Measurements from ENCODE around the gene MOCS1. TPM values are rescaled to one million over a fixed set of nuclear protein-coding genes. Genes with fewer than 3 reads are reported as not detected.

MOCS1 gene
- total RNA-seq, 2 experiments from 2014 or later: 6.2 to 6.4 TPM

GRCh38 chr6:39909701-39910100 lies 24.6 kb downstream of the MOCS1 start:
- ChIA-PET CTCF (interaction anchor here (0.7 kb wide), 1 partner anchor 205 kb away, joined by 3 read pairs; no protein-coding TSS in a partner anchor), POLR2A (no interaction called here)
- H3K36me3 Mint-ChIP-seq (ENCODE audit: low read depth): no peaks in the 10 kb centered on the region
- H3K4me3 Mint-ChIP-seq: no peak overlapping the region
- no peaks in the 10 kb centered on the region for H3K9me3 Mint-ChIP-seq (ENCODE audit: low read depth)
- DNase-seq (no peak), ATAC-seq (no peak)
- intact Hi-C loops (cut with DNase I, micrococcal nuclease): no loop called here
- H3K27me3 Mint-ChIP-seq: no peaks in the 10 kb centered on the region
- no peak overlapping the region for H3K27ac Mint-ChIP-seq
- no peaks in the 10 kb centered on the region for H3K4me1 Mint-ChIP-seq

- POLR2A ChIA-PET: no interaction called here
- no peaks in the 10 kb centered on the region for H3K4me1 Mint-ChIP-seq
- H3K4me3 Mint-ChIP-seq: no peak overlapping the region
- H3K27ac Mint-ChIP-seq: no peak overlapping the region
- no peaks in the 10 kb centered on the region for H3K9me3 Mint-ChIP-seq (ENCODE audit: low read depth)
- no peak for DNase-seq
- CTCF ChIA-PET: interaction anchor here (0.7 kb wide), 1 partner anchor 205 kb away, joined by 3 read pairs; no protein-coding TSS in a partner anchor
- H3K27me3 Mint-ChIP-seq: no peaks in the 10 kb centered on the region
- intact Hi-C loops (cut with DNase I, micrococcal nuclease): no loop called here
- no peaks in the 10 kb centered on the region for H3K36me3 Mint-ChIP-seq (ENCODE audit: low read depth)
- ATAC-seq: no peak
Measured at GRCh38 chr6:39908838-39909583, 25.3 kb downstream of the MOCS1 start.

GRCh38 chr6:39907871-39908575 lies 26.2 kb downstream of the MOCS1 start:
- Mint-ChIP-seq H3K9me3 (ENCODE audit: low read depth) (no peaks in the 10 kb centered on the region), H3K4me3 (no peak overlapping the region), H3K27me3 (no peaks in the 10 kb centered on the region), H3K36me3 (ENCODE audit: low read depth) (no peaks in the 10 kb centered on the region), H3K27ac (no peak overlapping the region), H3K4me1 (no peaks in the 10 kb centered on the region)
- POLR2A ChIA-PET: no interaction called here
- DNase-seq (no peak), ATAC-seq (no peak)
- CTCF ChIA-PET: interaction anchor here (0.8 kb wide), 1 partner anchor 19 kb away, joined by 3 read pairs; no protein-coding TSS in a partner anchor
- intact Hi-C loops (cut with DNase I, micrococcal nuclease): no loop called here

GRCh38 chr6:39906318-39906761 lies 27.9 kb downstream of the MOCS1 start:
- Mint-ChIP-seq H3K27ac (no peak overlapping the region), H3K36me3 (ENCODE audit: low read depth) (no peaks in the 10 kb centered on the region), H3K4me1 (no peaks in the 10 kb centered on the region), H3K27me3 (no peaks in the 10 kb centered on the region), H3K9me3 (ENCODE audit: low read depth) (no peaks in the 10 kb centered on the region), H3K4me3 (no peak overlapping the region)
- intact Hi-C loops (cut with DNase I, micrococcal nuclease): no loop called here
- CTCF ChIA-PET: no interaction called here
- DNase-seq (no peak), ATAC-seq (no peak)
- POLR2A ChIA-PET: no interaction called here

- no peaks in the 10 kb centered on the region for H3K4me1 Mint-ChIP-seq
- intact Hi-C loops (cut with DNase I, micrococcal nuclease): no loop called here
- no peak overlapping the region for H3K27ac Mint-ChIP-seq
- no peaks in the 10 kb centered on the region for H3K9me3 Mint-ChIP-seq (ENCODE audit: low read depth)
- DNase-seq (no peak), ATAC-seq (no peak)
- no peaks in the 10 kb centered on the region for H3K27me3 Mint-ChIP-seq
- ChIA-PET CTCF (no interaction called here), POLR2A (no interaction called here)
- no peaks in the 10 kb centered on the region for H3K36me3 Mint-ChIP-seq (ENCODE audit: low read depth)
- H3K4me3 Mint-ChIP-seq: no peak overlapping the region
Measured at GRCh38 chr6:39905640-39905975, 28.7 kb downstream of the MOCS1 start.

GRCh38 chr6:39904946-39905639 lies 29.2 kb downstream of the MOCS1 start:
- Mint-ChIP-seq H3K36me3 (ENCODE audit: low read depth) (no peaks in the 10 kb centered on the region), H3K4me1 (no peaks in the 10 kb centered on the region), H3K27ac (no peak overlapping the region), H3K9me3 (ENCODE audit: low read depth) (no peaks in the 10 kb centered on the region), H3K4me3 (no peak overlapping the region), H3K27me3 (no peaks in the 10 kb centered on the region)
- ChIA-PET POLR2A (no interaction called here), CTCF (interaction anchor here (2.5 kb wide), 1 partner anchor 39 kb away, joined by 6 read pairs; no protein-coding TSS in a partner anchor)
- DNase-seq: no peak
- no peak for ATAC-seq
- intact Hi-C loops (cut with DNase I, micrococcal nuclease): no loop called here

- POLR2A ChIA-PET: no interaction called here
- no peak overlapping the region for H3K4me3 Mint-ChIP-seq
- intact Hi-C loops (cut with DNase I, micrococcal nuclease): no loop called here
- no peaks in the 10 kb centered on the region for H3K36me3 Mint-ChIP-seq (ENCODE audit: low read depth)
- ATAC-seq: no peak
- no peak for DNase-seq
- H3K9me3 Mint-ChIP-seq (ENCODE audit: low read depth): no peaks in the 10 kb centered on the region
- H3K4me1 Mint-ChIP-seq: no peaks in the 10 kb centered on the region
- H3K27me3 Mint-ChIP-seq: peaks cover 2% of the 10 kb centered on the region
- H3K27ac Mint-ChIP-seq: no peak overlapping the region
- CTCF ChIA-PET: interaction anchor here (2.5 kb wide), 1 partner anchor 38 kb away, joined by 6 read pairs; no protein-coding TSS in a partner anchor
Measured at GRCh38 chr6:39903656-39904055, 30.6 kb downstream of the MOCS1 start.

- intact Hi-C loops (cut with DNase I, micrococcal nuclease): no loop called here
- H3K36me3 Mint-ChIP-seq (ENCODE audit: low read depth): no peaks in the 10 kb centered on the region
- no peak overlapping the region for H3K4me3 Mint-ChIP-seq
- no peak for DNase-seq
- H3K9me3 Mint-ChIP-seq (ENCODE audit: low read depth): no peaks in the 10 kb centered on the region
- H3K4me1 Mint-ChIP-seq: no peaks in the 10 kb centered on the region
- H3K27me3 Mint-ChIP-seq: peaks cover 2% of the 10 kb centered on the region
- ChIA-PET POLR2A (no interaction called here), CTCF (interaction anchor here (2.5 kb wide), 1 partner anchor 37 kb away, joined by 6 read pairs; no protein-coding TSS in a partner anchor)
- no peak for ATAC-seq
- H3K27ac Mint-ChIP-seq: no peak overlapping the region
Measured at GRCh38 chr6:39902786-39903465, 31.3 kb downstream of the MOCS1 start.

GRCh38 chr6:39902136-39902535 lies 32.1 kb downstream of the MOCS1 start:
- H3K27ac Mint-ChIP-seq: no peak overlapping the region
- H3K4me1 Mint-ChIP-seq: no peaks in the 10 kb centered on the region
- ATAC-seq (no peak), DNase-seq (no peak)
- intact Hi-C loops (cut with DNase I, micrococcal nuclease): no loop called here
- CTCF ChIA-PET: no interaction called here
- H3K4me3 Mint-ChIP-seq: no peak overlapping the region
- no peaks in the 10 kb centered on the region for H3K36me3 Mint-ChIP-seq (ENCODE audit: low read depth)
- H3K9me3 Mint-ChIP-seq (ENCODE audit: low read depth): no peaks in the 10 kb centered on the region
- H3K27me3 Mint-ChIP-seq: peaks cover 5% of the 10 kb centered on the region
- POLR2A ChIA-PET: no interaction called here

GRCh38 chr6:39901670-39902069 lies 32.6 kb downstream of the MOCS1 start:
- Mint-ChIP-seq H3K27me3 (peaks cover 5% of the 10 kb centered on the region), H3K4me1 (no peaks in the 10 kb centered on the region), H3K27ac (no peak overlapping the region), H3K36me3 (ENCODE audit: low read depth) (no peaks in the 10 kb centered on the region), H3K9me3 (ENCODE audit: low read depth) (no peaks in the 10 kb centered on the region), H3K4me3 (no peak overlapping the region)
- CTCF ChIA-PET: no interaction called here
- intact Hi-C loops (cut with DNase I, micrococcal nuclease): no loop called here
- DNase-seq (no peak), ATAC-seq (no peak)
- POLR2A ChIA-PET: no interaction called here

GRCh38 chr6:39901116-39901655 lies 33.1 kb downstream of the MOCS1 start:
- ChIA-PET POLR2A (no interaction called here), CTCF (no interaction called here)
- no peak for ATAC-seq
- Mint-ChIP-seq H3K27me3 (peaks cover 5% of the 10 kb centered on the region), H3K27ac (no peak overlapping the region), H3K4me3 (no peak overlapping the region), H3K4me1 (no peaks in the 10 kb centered on the region), H3K9me3 (ENCODE audit: low read depth) (no peaks in the 10 kb centered on the region), H3K36me3 (ENCODE audit: low read depth) (no peaks in the 10 kb centered on the region)
- no peak for DNase-seq
- intact Hi-C loops (cut with DNase I, micrococcal nuclease): no loop called here

Measured in activated CD4-positive, alpha-beta T cell treated with anti-CD3 and anti-CD28 coated beads for 36 hours (primary cell).